AG04450 (cell line): ENCODE measurements around the gene OTUD3. TPM values are rescaled to one million over a fixed set of nuclear protein-coding genes. Genes with fewer than 3 reads are reported as not detected.
"Not testable (repeated sequence)": the region's sequence is repeated elsewhere in the genome, so short reads cannot be mapped to it uniquely, and the experiment has no call there.

Experiments used
- CTCF ChIA-PET: fragments of 300-600, 350-600 bp; formaldehyde crosslinking; extraction: SDS; loops from one replicate; lab custom pipeline; 2022; ENCODE audit warnings: antibody characterized with exemption, inconsistent platforms; lab: Charles Lee
- POLR2A ChIA-PET: fragments of 350-600 bp; formaldehyde crosslinking; extraction: SDS; loops from one replicate; lab custom pipeline; 2021; ENCODE audit warnings: antibody characterized with exemption, inconsistent platforms; lab: Yijun Ruan, JAX
- DNase-seq: peaks from one replicate; pipeline ENCODE4 v3.0.0-alpha.2; 2011; ENCODE audit warnings: low read depth, low spot score
- H3K27ac ChIP-seq: one replicate; pipeline ENCODE4 v1.5.1; 2012; ENCODE audit warnings: low read depth, low read length, control low read depth
- H3K27me3 ChIP-seq: one replicate; pipeline ENCODE4 v1.6.0; 2012; ENCODE audit warnings: low read length; ENCODE audit not compliant: control insufficient read depth, insufficient read depth
- H3K4me3 ChIP-seq: 2 replicates; pipeline ENCODE4 v1.5.1; 2011; ENCODE audit warnings: mild to moderate bottlenecking, low read depth, low read length, control low read depth
- H3K9me3 ChIP-seq: 2 replicates; pipeline ENCODE4 v1.5.1; 2012; ENCODE audit warnings: low read length; ENCODE audit not compliant: control insufficient read depth, insufficient read depth
- polyA plus RNA-seq: library from polyadenylated mRNA; depleted of rRNA; stranded (reverse); fragments of >200 nt; gene quantifications from 2 replicates; pipeline ENCODE4 v1.2.3, GENCODE V29; 2011
- TF ChIP-seq, protein P1 (sequence below): IDR thresholded peaks from 2 replicates; pipeline ENCODE4 v1.5.1; 2011; ENCODE audit warnings: low read depth, low read length, control low read depth, inconsistent platforms

The OTUD3 gene
- polyA plus RNA-seq, 1 experiment, result 4.8 TPM

DNA sequence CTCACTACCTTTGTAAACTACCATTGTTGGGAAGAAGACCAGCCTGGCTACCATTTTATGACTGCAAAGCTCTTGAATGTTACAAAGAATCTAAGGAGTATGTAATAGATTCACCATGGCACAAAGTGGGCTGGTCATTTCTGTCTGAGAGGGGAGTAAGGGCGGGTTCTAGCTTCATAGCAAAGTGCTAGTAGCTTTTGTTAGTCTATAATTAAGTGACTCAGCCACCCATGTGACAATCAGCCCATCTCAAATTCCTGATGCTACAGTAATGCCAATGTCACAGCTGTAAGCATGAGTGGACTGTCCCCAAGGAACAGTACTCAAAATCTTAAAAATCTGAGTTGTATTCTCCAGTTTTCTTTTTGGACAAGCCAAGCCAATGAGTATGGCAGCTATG lies 15.4 kb upstream of the OTUD3 start:
- Histone ChIP-seq H3K4me3 (no peak overlapping the region), H3K27me3 (no peaks in the 10 kb centered on the region), H3K9me3 (no peaks in the 10 kb centered on the region), H3K27ac (no peak overlapping the region)
- CTCF ChIA-PET, result interaction anchor here (0.6 to 1.9 kb wide), 2 partner anchors 15 to 36 kb away, joined by 5 to 14 read pairs; partner anchors contain the start of gene OTUD3
- no peak for DNase-seq
- TF ChIP-seq, protein P1, sequence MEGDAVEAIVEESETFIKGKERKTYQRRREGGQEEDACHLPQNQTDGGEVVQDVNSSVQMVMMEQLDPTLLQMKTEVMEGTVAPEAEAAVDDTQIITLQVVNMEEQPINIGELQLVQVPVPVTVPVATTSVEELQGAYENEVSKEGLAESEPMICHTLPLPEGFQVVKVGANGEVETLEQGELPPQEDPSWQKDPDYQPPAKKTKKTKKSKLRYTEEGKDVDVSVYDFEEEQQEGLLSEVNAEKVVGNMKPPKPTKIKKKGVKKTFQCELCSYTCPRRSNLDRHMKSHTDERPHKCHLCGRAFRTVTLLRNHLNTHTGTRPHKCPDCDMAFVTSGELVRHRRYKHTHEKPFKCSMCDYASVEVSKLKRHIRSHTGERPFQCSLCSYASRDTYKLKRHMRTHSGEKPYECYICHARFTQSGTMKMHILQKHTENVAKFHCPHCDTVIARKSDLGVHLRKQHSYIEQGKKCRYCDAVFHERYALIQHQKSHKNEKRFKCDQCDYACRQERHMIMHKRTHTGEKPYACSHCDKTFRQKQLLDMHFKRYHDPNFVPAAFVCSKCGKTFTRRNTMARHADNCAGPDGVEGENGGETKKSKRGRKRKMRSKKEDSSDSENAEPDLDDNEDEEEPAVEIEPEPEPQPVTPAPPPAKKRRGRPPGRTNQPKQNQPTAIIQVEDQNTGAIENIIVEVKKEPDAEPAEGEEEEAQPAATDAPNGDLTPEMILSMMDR, result no peak
- POLR2A ChIA-PET, result no interaction called here

DNA sequence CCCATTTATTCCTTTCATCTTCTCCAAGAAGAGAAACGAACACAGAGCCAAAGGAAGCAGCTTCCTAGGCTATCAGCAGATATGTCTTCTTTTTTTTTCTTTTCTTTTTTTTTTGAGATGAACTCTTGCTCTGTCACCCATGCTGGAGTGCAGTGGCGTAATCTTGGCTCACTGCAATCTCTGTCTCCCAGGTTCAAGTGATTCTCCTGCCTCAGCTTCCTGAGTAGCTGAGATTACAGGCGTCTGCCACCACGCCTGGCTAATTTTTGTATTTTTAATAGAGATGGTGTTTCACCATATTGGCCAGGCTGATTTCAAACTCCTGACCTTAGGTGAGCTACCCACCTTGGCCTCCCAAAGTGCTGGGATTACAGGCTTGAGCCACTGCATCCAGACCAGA lies 13.6 kb upstream of the OTUD3 start:
- CTCF ChIA-PET, result interaction anchor here (1.7 kb wide), 1 partner anchor 13 kb away, joined by 12 read pairs; the partner anchor contains the start of gene OTUD3
- H3K27ac ChIP-seq, H3K4me3 ChIP-seq, H3K9me3 ChIP-seq, H3K27me3 ChIP-seq, POLR2A ChIA-PET, DNase-seq: not testable (repeated sequence)

- H3K9me3 ChIP-seq, DNase-seq: not testable (repeated sequence)
Observed at GRCh38 chr1:19869453-19869852, 12.7 kb upstream of the OTUD3 start.

DNA sequence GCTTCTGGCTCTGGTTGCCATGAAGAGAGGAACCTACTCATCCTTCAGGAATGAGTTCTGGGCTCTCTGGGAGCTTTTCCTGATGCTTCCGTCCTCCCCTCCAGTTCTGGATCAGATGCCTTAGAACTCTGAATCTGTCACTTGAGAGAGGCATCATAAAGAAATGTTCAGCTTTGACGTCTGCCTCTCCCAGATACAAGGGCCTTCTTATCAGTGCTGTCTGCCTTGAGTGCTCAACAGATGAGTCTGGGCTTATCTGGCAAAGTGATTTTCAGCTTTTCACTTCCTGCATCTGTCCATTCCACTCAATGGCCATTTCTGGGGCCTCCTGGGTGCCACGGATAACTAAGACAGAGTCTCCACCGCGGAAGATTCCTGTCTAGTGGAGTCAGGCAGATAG lies 12.3 kb upstream of the OTUD3 start:
- DNase-seq, result no peak
- TF ChIP-seq, protein P1, result no peak
- ChIA-PET POLR2A (interaction anchor here (1.2 kb wide), 1 partner anchor 12 kb away, joined by 3 read pairs; no protein-coding TSS in a partner anchor), CTCF (interaction anchor here (0.6 to 1.9 kb wide), 2 partner anchors 11 to 343 kb away, joined by 8 to 12 read pairs; partner anchors contain the start of gene OTUD3)
- Histone ChIP-seq H3K27ac (peak overlapping the region; percentile 3), H3K4me3 (no peak overlapping the region), H3K27me3 (no peaks in the 10 kb centered on the region), H3K9me3 (no peaks in the 10 kb centered on the region)

More at GRCh38 chr1:19869453-19869852, 12.7 kb upstream of the OTUD3 start:
- ChIA-PET CTCF (interaction anchor here (1.9 kb wide), 1 partner anchor 12 kb away, joined by 12 read pairs; the partner anchor contains the start of gene OTUD3), POLR2A (interaction anchor here (1.2 kb wide), 1 partner anchor 12 kb away, joined by 3 read pairs; no protein-coding TSS in a partner anchor)
- not testable (repeated sequence) for H3K27me3 ChIP-seq, H3K27ac ChIP-seq, H3K4me3 ChIP-seq

DNA sequence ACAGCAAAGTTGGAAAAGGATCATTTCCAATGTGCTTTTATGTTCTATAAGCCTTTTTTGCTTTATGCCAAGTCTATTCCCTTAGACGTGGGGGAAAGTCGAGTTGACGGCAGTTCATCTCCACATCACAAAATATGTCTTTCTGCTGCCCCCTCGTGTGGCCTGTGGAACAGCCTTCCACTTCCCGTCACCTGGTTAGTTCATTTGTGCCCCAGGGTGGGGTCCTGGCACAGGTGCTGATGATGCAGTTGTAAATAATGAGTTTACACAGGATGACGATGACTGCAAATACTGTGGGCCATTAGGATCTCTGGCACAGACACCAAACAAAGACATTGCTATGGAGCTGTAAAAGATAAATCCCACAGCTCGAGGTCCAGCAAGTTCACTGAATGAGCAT lies 10.0 kb upstream of the OTUD3 start:
- ChIA-PET CTCF (interaction anchor here (2.3 kb wide), 1 partner anchor 10 kb away, joined by 6 read pairs; the partner anchor contains the start of gene OTUD3), POLR2A (no interaction called here)
- Histone ChIP-seq H3K9me3 (no peaks in the 10 kb centered on the region), H3K27ac (no peak overlapping the region), H3K4me3 (no peak overlapping the region), H3K27me3 (peaks cover 8% of the 10 kb centered on the region)
- TF ChIP-seq, protein P1, result no peak
- no peak for DNase-seq

GRCh38 chr1:19877181-19877750 lies 4.9 kb upstream of the OTUD3 start:
- ChIA-PET POLR2A (interaction anchor here (0.6 kb wide), 1 partner anchor 26 kb away, joined by 4 read pairs; no protein-coding TSS in a partner anchor), CTCF (no interaction called here)
- TF ChIP-seq, protein P1, result no peak
- DNase-seq, result no peak
- peaks cover 12% of the 10 kb centered on the region for H3K27me3 ChIP-seq
- H3K27ac ChIP-seq, result no peak overlapping the region
- H3K4me3 ChIP-seq, result no peak overlapping the region
- no peaks in the 10 kb centered on the region; the same call in 1 of the 2 replicates for H3K9me3 ChIP-seq
